ENCODE data around the gene ITIH5. TPM values are rescaled to one million over a fixed set of nuclear protein-coding genes. Genes with fewer than 3 reads are reported as not detected.

The ITIH5 gene
- under 0.01 and 0.75 TPM in 2 replicates for total RNA-seq

GRCh38 chr10:7666253-7667023 is at the start of gene ITIH5:
TSS of gene ITIH5 (minus strand) at chr10:7666966. CDS start at chr10:7666892, 74 bp downstream.

GRCh38 chr10:7703140-7703539 is 36.4 kb upstream of the ITIH5 start, which contains the start of gene ITIH2:
TSS of gene ITIH2 (plus strand) at chr10:7703316. CDS start at chr10:7703435, 119 bp downstream.

Other genes with a start within 250 kb of the ITIH5 start
- not detected in 2 replicates for gene ITIH2, start 36.4 kb upstream of the ITIH5 start, total RNA-seq
- 5.7 and 8.1 TPM in 2 replicates for gene KIN, start 121.0 kb upstream of the ITIH5 start, total RNA-seq
- 223 and 287 TPM in 2 replicates for gene ATP5F1C, start 121.2 kb upstream of the ITIH5 start, total RNA-seq
- 1.6 and 2.0 TPM in 2 replicates for gene TAF3, start 151.5 kb upstream of the ITIH5 start, total RNA-seq